ENCODE results near the gene TSNAXIP1.
"Not testable (repeated sequence)": the region's sequence is repeated elsewhere in the genome, so short reads cannot be mapped to it uniquely, and the experiment has no call there.

- TF ChIP-seq CTCF, POLR2A (IDR thresholded peaks at IDR 0.05): not testable (repeated sequence)
These were observed 57.4 kb downstream of the TSNAXIP1 start for GRCh38 chr16:67864044-67864443.

Data from esophagus squamous epithelium (tissue), 4 donors.